Measurements from ENCODE around the gene TNIK. TPM values are rescaled to one million over a fixed set of nuclear protein-coding genes. Genes with fewer than 3 reads are reported as not detected.
A peak's percentile ranks its signal among the peaks of the same experiment; 100 is the strongest.

The TNIK gene
- total RNA-seq, 2 donors from 2014 or later: 32.2 to 43.2 TPM

DNA sequence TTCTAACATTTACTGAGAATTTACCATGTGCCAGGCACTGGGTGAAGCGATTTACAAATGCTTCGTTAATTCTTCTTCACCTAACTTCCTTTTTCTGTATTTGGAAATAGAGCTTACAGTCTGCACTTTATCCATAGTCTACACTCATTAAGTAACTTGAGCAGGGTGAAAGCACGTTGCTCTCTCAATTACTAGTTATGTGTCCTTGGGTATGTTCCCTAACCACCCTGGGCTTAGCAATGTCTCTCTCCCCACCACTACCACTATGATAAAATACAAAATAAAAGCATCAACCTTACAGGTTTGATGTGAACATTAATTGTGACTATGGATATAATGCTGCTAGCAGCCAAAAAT lies 260.8 kb downstream of the TNIK start:
- Mint-ChIP-seq H3K4me1 (ENCODE audit: low read depth) (peaks cover 10% of the 10 kb centered on the region), H3K36me3 (ENCODE audit: insufficient read depth in 2 of 2) (peaks cover 2 to 10% of the 10 kb centered on the region in 2 donors), H3K27ac (peak overlapping the region; percentile 72), H3K27me3 (ENCODE audit: low read depth) (no peaks in the 10 kb centered on the region), H3K4me3 (no peak overlapping the region), H3K9me3 (peaks cover 5% of the 10 kb centered on the region in 2 donors)
- DNase-seq (no peak), ATAC-seq (replicated peaks in 1 of 2) (no peak)

DNA sequence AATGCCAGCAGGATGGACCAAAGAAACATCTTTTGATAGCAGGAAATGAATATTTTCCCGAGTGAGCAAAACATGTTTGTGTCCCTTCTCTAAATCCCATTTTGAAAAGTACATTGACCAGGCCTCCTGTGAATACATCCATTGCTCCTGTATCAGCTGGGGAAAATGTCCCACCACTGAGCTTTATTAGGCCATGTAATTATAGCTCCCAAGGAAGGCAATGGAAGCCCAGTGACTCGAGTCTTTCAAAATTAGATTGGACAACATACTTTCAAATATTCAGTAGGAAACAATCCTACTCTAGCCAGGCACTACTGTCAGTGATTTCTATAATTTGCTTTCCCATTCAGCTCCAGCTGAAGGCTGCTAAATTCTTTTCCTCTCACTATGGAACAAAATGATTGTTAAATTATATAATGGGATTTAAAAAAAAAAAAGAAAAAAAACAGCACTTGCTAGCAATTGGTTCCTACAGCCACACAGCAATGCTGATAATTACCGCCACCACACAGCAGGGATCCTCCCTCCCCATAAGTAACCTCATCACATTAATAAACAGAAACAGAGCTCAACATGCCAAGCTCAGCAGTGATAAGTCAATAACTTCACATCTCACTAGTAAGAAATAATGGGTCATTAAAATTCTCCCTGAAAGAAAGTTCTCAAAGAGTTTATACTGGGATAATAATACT lies 261.3 kb downstream of the TNIK start:
- no peak for ATAC-seq (replicated peaks in 1 of 2)
- H3K9me3 Mint-ChIP-seq: peaks cover 5% of the 10 kb centered on the region in 2 donors
- no peak for DNase-seq
- peaks cover 10% of the 10 kb centered on the region for H3K4me1 Mint-ChIP-seq (ENCODE audit: low read depth)
- no peak overlapping the region for H3K27ac Mint-ChIP-seq
- H3K36me3 Mint-ChIP-seq (ENCODE audit: insufficient read depth in 2 of 2): peaks cover 2 to 11% of the 10 kb centered on the region in 2 donors
- no peak overlapping the region for H3K4me3 Mint-ChIP-seq
- no peaks in the 10 kb centered on the region for H3K27me3 Mint-ChIP-seq (ENCODE audit: low read depth)

DNA sequence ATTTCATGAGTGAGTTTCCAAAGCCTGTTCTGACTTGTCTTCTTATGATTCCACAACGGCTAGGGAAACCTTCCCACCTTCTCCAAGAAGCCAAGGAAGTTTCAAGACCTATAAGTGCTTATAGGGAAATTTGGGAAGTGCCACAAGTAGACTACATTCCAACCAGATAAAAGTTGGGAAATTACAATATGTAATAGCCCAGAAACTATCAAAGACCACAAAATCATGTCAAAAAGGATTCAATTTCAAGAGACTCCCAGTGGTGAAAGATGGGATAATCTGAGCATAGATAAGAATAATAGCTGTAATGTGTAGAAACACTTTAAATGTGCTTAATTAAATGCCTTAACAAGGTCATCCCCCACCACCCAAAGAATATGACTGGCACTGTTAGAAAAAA lies 264.5 kb downstream of the TNIK start:
- Mint-ChIP-seq H3K36me3 (ENCODE audit: insufficient read depth in 2 of 2) (peaks cover 2 to 17% of the 10 kb centered on the region in 2 donors), H3K9me3 (peaks cover 5% of the 10 kb centered on the region in 2 donors), H3K4me3 (no peak overlapping the region), H3K27ac (no peak overlapping the region), H3K4me1 (ENCODE audit: low read depth) (peaks cover 30% of the 10 kb centered on the region), H3K27me3 (ENCODE audit: low read depth) (no peaks in the 10 kb centered on the region)
- ATAC-seq (replicated peaks in 1 of 2): no peak
- DNase-seq: no peak

DNA sequence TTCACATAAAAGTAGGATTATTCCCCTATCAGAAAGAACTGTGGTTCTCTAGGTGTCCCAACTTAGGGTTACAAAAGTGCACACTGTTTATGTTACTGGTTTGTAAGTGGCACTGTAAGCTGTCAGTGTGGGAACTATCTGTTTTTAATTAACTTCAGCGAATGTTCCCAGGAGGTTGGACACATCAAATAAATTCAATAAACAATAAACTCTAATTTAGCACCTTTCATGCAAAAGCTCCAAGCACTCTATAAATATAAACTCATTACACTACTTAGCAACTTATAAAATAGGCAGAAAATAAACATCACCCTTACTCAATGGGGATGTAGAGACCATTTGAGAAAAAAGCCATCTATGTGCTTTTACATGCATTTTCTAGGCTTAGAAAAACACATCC lies 265.2 kb downstream of the TNIK start:
- H3K27me3 Mint-ChIP-seq (ENCODE audit: low read depth): no peaks in the 10 kb centered on the region
- H3K4me1 Mint-ChIP-seq (ENCODE audit: low read depth): peaks cover 37% of the 10 kb centered on the region
- DNase-seq: no peak
- H3K9me3 Mint-ChIP-seq: peaks cover 5% of the 10 kb centered on the region in 2 donors
- ATAC-seq (replicated peaks in 1 of 2): no peak
- peaks cover 2 to 17% of the 10 kb centered on the region in 2 donors for H3K36me3 Mint-ChIP-seq (ENCODE audit: insufficient read depth in 2 of 2)
- H3K4me3 Mint-ChIP-seq: no peak overlapping the region
- H3K27ac Mint-ChIP-seq: no peak overlapping the region

DNA sequence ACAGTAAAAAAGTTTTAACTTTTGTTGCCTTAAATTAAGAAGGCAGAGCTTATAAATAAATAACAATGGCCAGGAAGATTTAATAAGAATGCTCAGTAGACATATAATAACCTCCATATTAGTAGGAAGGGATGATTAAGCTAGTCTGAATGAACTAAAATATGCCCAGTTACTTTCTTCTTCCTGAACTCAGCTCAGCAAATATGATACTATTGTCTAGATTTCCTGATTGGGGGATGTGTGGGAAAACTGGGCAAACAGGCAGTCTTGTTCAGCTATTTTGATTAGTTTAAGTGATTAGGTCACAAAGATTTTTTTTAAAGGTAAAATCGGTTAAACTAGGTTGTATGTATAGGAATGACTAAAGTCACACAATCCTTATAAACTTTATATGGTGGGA lies 266.5 kb downstream of the TNIK start:
- ATAC-seq (replicated peaks in 1 of 2) (no peak), DNase-seq (no peak)
- no peak overlapping the region for H3K4me3 Mint-ChIP-seq
- H3K36me3 Mint-ChIP-seq (ENCODE audit: insufficient read depth in 2 of 2): peaks cover 2 to 22% of the 10 kb centered on the region in 2 donors
- H3K9me3 Mint-ChIP-seq: peaks cover 5% of the 10 kb centered on the region in 2 donors
- H3K27ac Mint-ChIP-seq: no peak overlapping the region
- no peaks in the 10 kb centered on the region for H3K27me3 Mint-ChIP-seq (ENCODE audit: low read depth)
- peaks cover 49% of the 10 kb centered on the region for H3K4me1 Mint-ChIP-seq (ENCODE audit: low read depth)

DNA sequence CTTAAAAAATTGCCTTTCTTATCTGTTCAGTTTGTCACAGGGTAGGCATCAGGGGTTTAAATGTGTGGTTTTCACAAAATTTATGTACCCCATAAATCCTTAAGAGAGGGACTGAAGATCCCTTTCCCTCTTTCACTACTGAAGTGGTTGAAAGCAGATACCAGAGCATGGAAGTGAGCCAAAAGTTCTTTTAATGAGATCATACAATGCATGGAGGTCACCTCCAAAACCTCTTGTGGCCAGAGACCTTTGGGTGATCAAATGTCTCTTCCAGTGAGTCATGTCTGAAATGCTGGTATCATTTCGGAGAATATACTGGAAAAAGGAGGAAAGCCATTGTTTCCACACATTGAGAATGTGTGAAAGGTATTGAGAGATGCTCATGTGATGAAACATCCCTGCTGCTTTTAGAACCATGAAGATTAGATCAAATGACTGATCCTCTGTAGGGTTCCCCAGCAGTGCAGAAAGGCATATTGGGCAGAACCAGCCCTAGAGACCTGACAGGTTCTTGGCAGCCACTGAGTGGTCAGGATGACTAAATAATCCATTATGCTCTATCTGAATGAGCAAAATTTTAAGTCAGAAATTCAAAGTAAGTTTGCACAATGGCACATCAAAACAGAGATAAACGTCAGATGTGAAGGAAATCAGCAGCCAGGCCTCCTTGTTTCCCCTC lies 267.9 kb downstream of the TNIK start:
- Mint-ChIP-seq H3K9me3 (peaks cover under 1 to 2% of the 10 kb centered on the region in 2 donors), H3K27ac (no peak overlapping the region), H3K27me3 (ENCODE audit: low read depth) (no peaks in the 10 kb centered on the region), H3K4me3 (no peak overlapping the region), H3K4me1 (ENCODE audit: low read depth) (peaks cover 52% of the 10 kb centered on the region), H3K36me3 (ENCODE audit: insufficient read depth in 2 of 2) (peaks cover 0 to 16% of the 10 kb centered on the region in 2 donors)
- DNase-seq: peak; percentile 33 to 45
- peak; percentile 69 to 73 for ATAC-seq (replicated peaks in 1 of 2)

DNA sequence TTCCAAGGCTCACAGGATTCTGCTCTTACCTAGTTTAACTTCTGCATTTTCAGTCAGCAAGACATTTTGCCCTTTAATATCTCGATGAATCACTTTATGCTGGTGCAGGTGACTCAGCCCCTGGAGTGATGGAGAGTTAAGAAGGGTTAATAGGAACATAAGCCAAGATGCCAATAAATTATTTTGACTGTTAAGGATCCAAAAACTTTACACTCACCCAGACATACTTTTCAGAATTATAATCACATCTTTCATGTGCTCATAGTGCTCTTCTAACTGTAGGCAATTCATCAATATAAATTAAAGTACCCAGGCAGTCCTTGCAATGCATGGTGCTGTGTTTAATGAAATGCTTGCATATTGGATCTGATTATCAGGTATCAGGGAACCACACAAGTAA lies 269.5 kb downstream of the TNIK start:
- H3K27ac Mint-ChIP-seq: peak overlapping the region; percentile 12
- H3K9me3 Mint-ChIP-seq: no peaks in the 10 kb centered on the region
- H3K36me3 Mint-ChIP-seq (ENCODE audit: insufficient read depth in 2 of 2): peaks cover 0 to 15% of the 10 kb centered on the region in 2 donors
- peaks cover 58% of the 10 kb centered on the region for H3K4me1 Mint-ChIP-seq (ENCODE audit: low read depth)
- ATAC-seq (replicated peaks in 1 of 2) (no peak), DNase-seq (peak in 1 of 2 donors; percentile 23)
- H3K4me3 Mint-ChIP-seq: peak overlapping the region; percentile 5 to 21
- H3K27me3 Mint-ChIP-seq (ENCODE audit: low read depth): no peaks in the 10 kb centered on the region

DNA sequence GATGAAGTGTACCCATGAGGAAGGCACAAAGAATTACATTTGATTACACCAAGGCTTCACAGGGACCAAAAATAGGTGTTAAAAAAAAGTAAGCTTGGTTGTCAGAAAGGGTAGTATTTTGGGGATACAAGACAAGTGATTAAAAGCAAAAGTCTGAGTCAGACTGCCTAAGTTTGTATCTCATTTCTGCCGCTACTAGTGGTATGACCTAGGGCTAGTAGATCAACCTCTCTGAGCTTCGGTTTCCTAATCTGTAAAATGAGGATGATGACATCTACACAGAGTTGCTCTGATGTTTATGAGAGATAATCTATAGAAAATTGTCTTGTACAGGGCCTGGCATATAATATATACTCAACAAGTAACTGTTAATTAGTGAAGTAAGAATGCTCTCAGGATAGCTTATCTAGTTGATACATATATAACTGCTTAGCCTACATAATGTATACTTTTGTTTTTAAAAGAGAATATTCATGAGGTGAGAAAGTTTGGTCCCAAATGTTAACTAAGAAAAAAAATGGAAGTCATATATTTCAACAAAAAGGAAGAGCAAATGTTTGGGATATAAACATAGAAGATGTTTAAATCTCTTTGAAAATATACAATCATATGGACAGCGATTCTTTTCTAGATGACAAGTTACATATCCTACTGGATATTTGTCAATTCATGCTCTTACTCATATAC lies 270.7 kb downstream of the TNIK start:
- Mint-ChIP-seq H3K27ac (peak overlapping the region; percentile 85), H3K4me3 (peak overlapping the region; percentile 56 to 66), H3K4me1 (ENCODE audit: low read depth) (peaks cover 69% of the 10 kb centered on the region), H3K27me3 (ENCODE audit: low read depth) (no peaks in the 10 kb centered on the region), H3K36me3 (ENCODE audit: insufficient read depth in 2 of 2) (peaks cover 0 to 15% of the 10 kb centered on the region in 2 donors), H3K9me3 (no peaks in the 10 kb centered on the region)
- DNase-seq (peak; percentile 24 to 31), ATAC-seq (replicated peaks in 1 of 2) (peak; percentile 92 to 94)

DNA sequence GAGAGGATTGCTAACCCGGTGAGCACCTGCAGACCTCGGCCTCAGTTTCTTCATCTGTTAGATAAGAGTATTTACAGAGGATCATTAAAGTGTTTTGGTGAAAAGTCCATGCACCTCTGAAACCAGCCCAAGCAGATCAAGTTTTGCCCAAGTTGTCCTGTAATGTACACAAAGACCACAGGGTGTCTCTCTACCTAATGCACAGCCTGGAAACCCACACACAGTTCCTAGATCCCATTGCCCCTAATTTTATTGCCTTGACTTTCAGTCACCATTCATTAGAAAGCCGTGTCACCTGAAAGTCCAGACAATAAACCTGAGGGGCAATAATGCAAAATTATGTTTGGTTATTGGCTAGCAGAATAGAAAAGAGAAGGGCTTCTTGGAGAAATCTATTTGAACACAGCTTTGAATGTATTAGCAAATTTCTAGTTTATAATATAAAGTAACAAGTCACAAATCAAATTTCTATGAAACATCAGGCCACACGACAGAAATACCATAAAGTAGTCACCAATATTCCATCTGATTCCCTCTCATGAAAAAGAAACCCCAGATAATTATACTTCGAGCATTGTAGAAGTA lies 272.4 kb downstream of the TNIK start:
- peaks cover 75% of the 10 kb centered on the region for H3K4me1 Mint-ChIP-seq (ENCODE audit: low read depth)
- no peak overlapping the region for H3K4me3 Mint-ChIP-seq
- no peaks in the 10 kb centered on the region for H3K27me3 Mint-ChIP-seq (ENCODE audit: low read depth)
- no peak for ATAC-seq (replicated peaks in 1 of 2)
- peak overlapping the region; percentile 3 for H3K27ac Mint-ChIP-seq
- H3K36me3 Mint-ChIP-seq (ENCODE audit: insufficient read depth in 2 of 2): peaks cover 0 to 7% of the 10 kb centered on the region in 2 donors
- peak in 1 of 2 donors; percentile 20 for DNase-seq
- H3K9me3 Mint-ChIP-seq: no peaks in the 10 kb centered on the region

DNA sequence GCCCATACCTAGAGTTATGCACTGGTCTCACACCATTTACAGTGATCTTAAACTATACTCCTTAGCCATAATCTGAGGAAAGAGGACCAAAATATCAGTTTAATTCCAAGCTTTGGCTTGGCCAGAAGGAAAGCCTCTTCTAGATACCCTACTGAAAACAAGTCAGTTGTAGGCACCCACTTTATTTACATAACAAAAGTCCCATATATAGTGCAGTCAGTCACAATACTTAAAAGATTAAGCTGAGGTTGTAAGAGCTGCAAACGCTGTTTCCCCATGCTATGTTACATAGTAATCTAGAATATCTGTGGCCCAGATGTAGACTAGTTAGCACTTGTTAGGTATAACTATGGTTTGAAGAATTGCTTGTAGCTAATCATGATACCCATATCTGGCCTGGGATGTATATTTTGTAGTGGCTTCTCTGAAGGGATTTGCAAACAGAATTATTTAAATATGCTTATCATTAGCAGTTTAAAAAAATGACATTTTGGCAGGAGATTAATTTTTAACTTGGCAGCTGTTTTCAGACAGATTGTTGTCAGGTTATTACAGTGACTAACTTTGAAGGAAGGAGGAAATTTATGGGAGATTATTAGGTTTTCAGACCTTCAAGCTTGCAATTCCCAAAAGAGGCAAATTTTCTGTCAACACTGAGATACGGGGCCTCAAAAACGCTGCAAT lies 273.2 kb downstream of the TNIK start:
- H3K4me1 Mint-ChIP-seq (ENCODE audit: low read depth): peaks cover 74% of the 10 kb centered on the region
- no peaks in the 10 kb centered on the region for H3K9me3 Mint-ChIP-seq
- peak overlapping the region; percentile 62 for H3K27ac Mint-ChIP-seq
- ATAC-seq (replicated peaks in 1 of 2): no peak
- H3K27me3 Mint-ChIP-seq (ENCODE audit: low read depth): no peaks in the 10 kb centered on the region
- no peak overlapping the region for H3K4me3 Mint-ChIP-seq
- DNase-seq: no peak
- peaks cover 0 to 7% of the 10 kb centered on the region in 2 donors for H3K36me3 Mint-ChIP-seq (ENCODE audit: insufficient read depth in 2 of 2)

DNA sequence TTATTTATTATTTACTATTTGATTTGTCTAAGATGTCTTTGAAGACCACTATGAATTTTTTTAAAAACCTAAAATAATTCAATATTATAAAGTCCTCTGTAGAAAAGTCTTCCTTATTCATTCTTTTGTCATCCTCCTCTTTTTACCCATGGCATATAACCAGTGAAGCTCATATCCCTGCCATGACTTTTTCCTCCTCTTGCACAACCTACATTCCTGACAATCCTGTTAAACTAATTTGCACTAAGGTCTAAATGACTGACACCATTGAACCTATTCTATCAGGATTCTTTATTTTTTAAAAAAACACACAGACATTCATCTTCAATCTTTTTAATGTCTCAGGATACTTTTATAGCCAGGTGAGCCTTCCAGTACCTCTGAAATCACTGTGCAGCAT lies 273.8 kb downstream of the TNIK start:
- Mint-ChIP-seq H3K27me3 (ENCODE audit: low read depth) (no peaks in the 10 kb centered on the region), H3K27ac (no peak overlapping the region), H3K9me3 (no peaks in the 10 kb centered on the region), H3K4me1 (ENCODE audit: low read depth) (peaks cover 75% of the 10 kb centered on the region), H3K4me3 (no peak overlapping the region), H3K36me3 (ENCODE audit: insufficient read depth in 2 of 2) (peaks cover 0 to 7% of the 10 kb centered on the region in 2 donors)
- DNase-seq (no peak), ATAC-seq (replicated peaks in 1 of 2) (no peak)

DNA sequence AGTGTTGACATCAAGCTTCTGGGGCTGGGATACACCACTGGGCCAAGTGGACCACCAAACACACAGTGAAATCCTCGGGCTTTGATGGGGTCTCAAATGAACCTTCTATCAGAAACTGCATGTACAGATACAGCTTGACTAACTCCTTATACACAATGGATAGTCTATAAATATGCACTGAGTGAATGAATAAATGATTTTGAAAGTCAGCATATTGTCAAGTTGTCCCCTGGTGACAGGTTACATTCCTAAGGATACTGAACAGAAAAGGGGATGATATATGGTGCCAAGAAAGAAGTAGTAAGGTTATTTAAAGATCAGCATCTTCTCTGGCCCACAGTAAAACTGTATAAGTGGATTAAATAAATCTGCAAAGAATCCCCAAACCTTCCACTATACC lies 274.2 kb downstream of the TNIK start:
- Mint-ChIP-seq H3K27me3 (ENCODE audit: low read depth) (no peaks in the 10 kb centered on the region), H3K36me3 (ENCODE audit: insufficient read depth in 2 of 2) (peaks cover 0 to 7% of the 10 kb centered on the region in 2 donors), H3K9me3 (no peaks in the 10 kb centered on the region), H3K27ac (no peak overlapping the region), H3K4me3 (no peak overlapping the region), H3K4me1 (ENCODE audit: low read depth) (peaks cover 77% of the 10 kb centered on the region)
- ATAC-seq (replicated peaks in 1 of 2) (no peak), DNase-seq (no peak)

Data from activated T-cell treated with anti-CD3 and anti-CD28 coated beads, Interleukin-2, amount 50 U/mL, for 72 hours (primary cell).